Neural progenitor cell (in vitro differentiated cells): ENCODE data around the gene LILRA1. TPM values are rescaled to one million over a fixed set of nuclear protein-coding genes. Genes with fewer than 3 reads are reported as not detected.
"Not testable (repeated sequence)": the region's sequence is repeated elsewhere in the genome, so short reads cannot be mapped to it uniquely, and the experiment has no call there.

Source experiments
- DNase-seq: peaks from one replicate; pipeline ENCODE4 v3.0.0-alpha.2; 2016; ENCODE audit warnings: low spot score
- H2AFZ ChIP-seq: fragments of 200-600 bp; sonication (generic); replicated peaks from 2 replicates; pipeline ENCODE4 v1.6.1; 2016; ENCODE audit warnings: antibody characterized with exemption
- H3F3A ChIP-seq: fragments of 200-600 bp; sonication (generic); 2 replicates; pipeline ENCODE4 v1.6.1; 2016; ENCODE audit warnings: antibody characterized with exemption, low read depth
- H3K27ac ChIP-seq: fragments of 200-600 bp; sonication (generic); 2 replicates; pipeline ENCODE4 v1.5.1; 2016; ENCODE audit warnings: mild to moderate bottlenecking
- H3K27me3 ChIP-seq: fragments of 200-600 bp; sonication (generic); 2 replicates; pipeline ENCODE4 v1.6.1; 2016; ENCODE audit warnings: mild to moderate bottlenecking, moderate library complexity
- H3K36me3 ChIP-seq: fragments of 200-600 bp; sonication (generic); 2 replicates; pipeline ENCODE4 v1.5.1; 2016
- H3K4me1 ChIP-seq: fragments of 200-600 bp; sonication (generic); 2 replicates; pipeline ENCODE4 v1.6.1; 2016; ENCODE audit warnings: mixed run types
- H3K4me2 ChIP-seq: fragments of 200-600 bp; sonication (generic); 2 replicates; pipeline ENCODE4 v1.6.1; 2016
- H3K4me3 ChIP-seq: fragments of 200-600 bp; sonication (generic); 2 replicates; pipeline ENCODE4 v1.5.1; 2016
- H3K79me2 ChIP-seq: fragments of 200-600 bp; sonication (generic); 2 replicates; pipeline ENCODE4 v1.6.1; 2016; ENCODE audit warnings: low read depth
- H3K9ac ChIP-seq: fragments of 200-600 bp; sonication (generic); 2 replicates; pipeline ENCODE4 v1.6.1; 2016
- H3K9me3 ChIP-seq: fragments of 200-600 bp; sonication (generic); 2 replicates; pipeline ENCODE4 v1.5.1; 2016; ENCODE audit warnings: low read depth
- H4K20me1 ChIP-seq: fragments of 200-600 bp; sonication (generic); 2 replicates; pipeline ENCODE4 v1.6.1; 2016; ENCODE audit warnings: low read depth
- H3K27ac Mint-ChIP-seq: 3 replicates; pipeline ENCODE4 v1.8.0; 2021; ENCODE audit warnings: mixed read lengths
- H3K27me3 Mint-ChIP-seq: 2 replicates; pipeline ENCODE4 v1.8.0; 2022; ENCODE audit warnings: low read depth, mild to moderate bottlenecking, inconsistent platforms, moderate library complexity, mixed read lengths; ENCODE audit not compliant: insufficient read depth
- H3K36me3 Mint-ChIP-seq: 3 replicates; pipeline ENCODE4 v1.8.0; 2021; ENCODE audit warnings: mixed read lengths
- H3K4me1 Mint-ChIP-seq: 3 replicates; pipeline ENCODE4 v1.8.0; 2021; ENCODE audit warnings: mixed read lengths
- H3K4me3 Mint-ChIP-seq: 3 replicates; pipeline ENCODE4 v1.8.0; 2021; ENCODE audit warnings: mild to moderate bottlenecking, moderate library complexity, mixed read lengths
- H3K9me3 Mint-ChIP-seq: 3 replicates; pipeline ENCODE4 v1.8.0; 2020; ENCODE audit warnings: mixed read lengths
- EZH2 ChIP-seq: fragments of 200-600 bp; sonication (generic); IDR thresholded peaks from 2 replicates; pipeline ENCODE4 v1.6.1; 2017; ENCODE audit warnings: antibody characterized with exemption, mild to moderate bottlenecking, moderate library complexity
- EZH2phosphoT487 ChIP-seq: fragments of 200-600 bp; sonication (generic); IDR thresholded peaks from 2 replicates; pipeline ENCODE4 v1.6.1; 2017; ENCODE audit warnings: antibody characterized with exemption
- total RNA-seq: library from RNA; depleted of rRNA; stranded (reverse); fragments of >200 nt; gene quantifications from 2 replicates; pipeline ENCODE4 v1.2.3, GENCODE V29; 2015; ENCODE audit warnings: low replicate concordance
- TF ChIP-seq, protein P1 (sequence below): fragments of 200-600 bp; sonication (generic); IDR thresholded peaks from 2 replicates; pipeline ENCODE4 v1.5.1; 2017; ENCODE audit warnings: antibody characterized with exemption, mild to moderate bottlenecking

LILRA1 gene
- total RNA-seq, 1 donor from 2014 or later: not detected

DNA sequence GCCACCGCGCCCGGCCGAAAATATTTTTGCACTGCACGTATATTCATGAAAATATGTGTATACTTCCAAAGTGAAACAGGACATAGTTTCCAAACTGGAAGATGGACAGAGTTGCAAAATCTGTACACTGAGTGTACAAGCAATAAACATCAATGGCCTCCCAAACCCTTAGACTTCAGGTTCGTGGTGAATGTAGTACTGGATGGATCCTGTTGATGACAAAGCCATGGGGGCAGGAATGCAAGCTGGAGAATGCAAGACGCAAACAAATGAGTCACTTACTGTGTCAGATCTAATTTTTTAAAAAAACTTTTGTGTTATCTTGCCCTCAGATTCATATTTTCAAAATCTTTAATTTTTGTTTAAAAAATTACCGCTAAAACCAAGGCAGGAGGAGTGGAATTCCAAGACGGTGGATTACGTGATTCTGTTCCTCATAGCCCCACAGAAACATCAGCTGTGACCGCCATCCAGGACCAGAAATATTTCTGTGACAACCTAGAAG lies 32.5 kb upstream of the LILRA1 start:
- Histone ChIP-seq H3K4me1 (no peaks in the 10 kb centered on the region), H3K4me3 (no peak overlapping the region), H3K79me2 (no peaks in the 10 kb centered on the region), H2AFZ (no peak overlapping the region), H3K9ac (no peak overlapping the region), H3K9me3 (peaks cover 12% of the 10 kb centered on the region), H4K20me1 (no peaks in the 10 kb centered on the region), H3K4me2 (no peak overlapping the region), H3K27ac (no peak overlapping the region), H3F3A (no peaks in the 10 kb centered on the region), H3K27me3 (no peaks in the 10 kb centered on the region), H3K36me3 (no peaks in the 10 kb centered on the region)
- Mint-ChIP-seq H3K4me1 (no peaks in the 10 kb centered on the region), H3K27ac (no peak overlapping the region), H3K4me3 (no peak overlapping the region), H3K36me3 (no peaks in the 10 kb centered on the region), H3K9me3 (peaks cover 4% of the 10 kb centered on the region), H3K27me3 (peaks cover 2% of the 10 kb centered on the region)
- DNase-seq: no peak
- TF ChIP-seq, protein P1, sequence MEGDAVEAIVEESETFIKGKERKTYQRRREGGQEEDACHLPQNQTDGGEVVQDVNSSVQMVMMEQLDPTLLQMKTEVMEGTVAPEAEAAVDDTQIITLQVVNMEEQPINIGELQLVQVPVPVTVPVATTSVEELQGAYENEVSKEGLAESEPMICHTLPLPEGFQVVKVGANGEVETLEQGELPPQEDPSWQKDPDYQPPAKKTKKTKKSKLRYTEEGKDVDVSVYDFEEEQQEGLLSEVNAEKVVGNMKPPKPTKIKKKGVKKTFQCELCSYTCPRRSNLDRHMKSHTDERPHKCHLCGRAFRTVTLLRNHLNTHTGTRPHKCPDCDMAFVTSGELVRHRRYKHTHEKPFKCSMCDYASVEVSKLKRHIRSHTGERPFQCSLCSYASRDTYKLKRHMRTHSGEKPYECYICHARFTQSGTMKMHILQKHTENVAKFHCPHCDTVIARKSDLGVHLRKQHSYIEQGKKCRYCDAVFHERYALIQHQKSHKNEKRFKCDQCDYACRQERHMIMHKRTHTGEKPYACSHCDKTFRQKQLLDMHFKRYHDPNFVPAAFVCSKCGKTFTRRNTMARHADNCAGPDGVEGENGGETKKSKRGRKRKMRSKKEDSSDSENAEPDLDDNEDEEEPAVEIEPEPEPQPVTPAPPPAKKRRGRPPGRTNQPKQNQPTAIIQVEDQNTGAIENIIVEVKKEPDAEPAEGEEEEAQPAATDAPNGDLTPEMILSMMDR: no peak
- no peak for TF ChIP-seq EZH2phosphoT487
- no peak for TF ChIP-seq EZH2

GRCh38 chr19:54561840-54562239 lies 31.6 kb upstream of the LILRA1 start:
- Histone ChIP-seq H3K4me1 (no peaks in the 10 kb centered on the region), H4K20me1 (no peaks in the 10 kb centered on the region), H3K79me2 (no peaks in the 10 kb centered on the region), H3K9ac (no peak overlapping the region), H3K9me3 (peaks cover 12% of the 10 kb centered on the region), H3K4me3 (no peak overlapping the region), H2AFZ (no peak overlapping the region), H3K4me2 (no peak overlapping the region), H3K27ac (no peak overlapping the region), H3K27me3 (no peaks in the 10 kb centered on the region), H3K36me3 (no peaks in the 10 kb centered on the region), H3F3A (no peaks in the 10 kb centered on the region)
- no peak overlapping the region for H3K27ac Mint-ChIP-seq
- no peak for DNase-seq
- no peaks in the 10 kb centered on the region for H3K36me3 Mint-ChIP-seq
- peaks cover 4% of the 10 kb centered on the region for H3K9me3 Mint-ChIP-seq
- peaks cover 2% of the 10 kb centered on the region for H3K27me3 Mint-ChIP-seq
- TF ChIP-seq, protein P1: no peak
- TF ChIP-seq EZH2 (no peak), EZH2phosphoT487 (no peak)
- no peaks in the 10 kb centered on the region for H3K4me1 Mint-ChIP-seq
- no peak overlapping the region for H3K4me3 Mint-ChIP-seq

GRCh38 chr19:54563206-54563605 lies 30.2 kb upstream of the LILRA1 start:
- H3K27ac ChIP-seq, H4K20me1 ChIP-seq, H3F3A ChIP-seq, H3K4me3 Mint-ChIP-seq, DNase-seq, H3K9ac ChIP-seq, H3K4me2 ChIP-seq, H3K4me1 ChIP-seq, H3K36me3 ChIP-seq, H3K4me1 Mint-ChIP-seq, H3K4me3 ChIP-seq, H3K27ac Mint-ChIP-seq, H3K27me3 ChIP-seq, H2AFZ ChIP-seq, H3K36me3 Mint-ChIP-seq, H3K27me3 Mint-ChIP-seq, H3K79me2 ChIP-seq, H3K9me3 Mint-ChIP-seq: not testable (repeated sequence)
- peaks cover 17% of the 10 kb centered on the region for H3K9me3 ChIP-seq

DNA sequence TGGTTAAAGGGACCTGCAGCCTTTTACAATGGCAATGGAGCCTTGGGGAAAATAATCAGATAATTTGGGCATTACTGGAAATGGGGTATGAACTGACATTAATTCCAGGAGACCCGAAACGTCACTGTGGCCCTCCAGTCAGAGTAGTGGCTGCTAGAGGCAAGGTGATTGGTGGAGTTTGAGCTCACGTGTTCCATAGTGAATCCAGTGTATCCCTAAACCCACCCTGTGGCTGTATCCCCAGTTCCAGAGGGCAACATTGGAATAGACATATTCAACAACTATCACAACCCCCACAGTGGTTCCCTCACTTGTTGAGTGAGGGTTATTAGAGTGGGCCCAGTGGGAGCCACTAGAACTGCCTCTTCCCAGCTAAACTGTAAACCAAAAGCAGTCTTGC lies 23.1 kb upstream of the LILRA1 start:
- TF ChIP-seq, protein P1: no peak
- no peak for TF ChIP-seq EZH2phosphoT487
- no peak for TF ChIP-seq EZH2
- H4K20me1 ChIP-seq: no peaks in the 10 kb centered on the region
- H3K4me2 ChIP-seq: no peak overlapping the region
- H3K4me1 Mint-ChIP-seq: no peaks in the 10 kb centered on the region
- no peak overlapping the region for H2AFZ ChIP-seq
- H3K9me3 Mint-ChIP-seq: peaks cover 24% of the 10 kb centered on the region
- H3K36me3 ChIP-seq: no peaks in the 10 kb centered on the region
- no peak overlapping the region for H3K4me3 Mint-ChIP-seq
- peaks cover 6% of the 10 kb centered on the region for H3K27me3 Mint-ChIP-seq
- no peaks in the 10 kb centered on the region for H3K27me3 ChIP-seq
- no peak overlapping the region for H3K27ac ChIP-seq
- H3K4me1 ChIP-seq: no peaks in the 10 kb centered on the region
- H3K4me3 ChIP-seq: no peak overlapping the region
- H3K27ac Mint-ChIP-seq: no peak overlapping the region
- no peaks in the 10 kb centered on the region for H3K36me3 Mint-ChIP-seq
- H3K9ac ChIP-seq: no peak overlapping the region
- H3F3A ChIP-seq: no peaks in the 10 kb centered on the region
- H3K9me3 ChIP-seq: peaks cover 10% of the 10 kb centered on the region
- no peaks in the 10 kb centered on the region for H3K79me2 ChIP-seq
- no peak for DNase-seq

GRCh38 chr19:54571715-54572615 lies 21.5 kb upstream of the LILRA1 start:
- peaks cover 31% of the 10 kb centered on the region for H3K9me3 Mint-ChIP-seq
- not testable (repeated sequence) for H3K27ac Mint-ChIP-seq, H3K4me3 ChIP-seq, H3K4me3 Mint-ChIP-seq, H3K27me3 Mint-ChIP-seq, H3K36me3 Mint-ChIP-seq, H3K27ac ChIP-seq, H2AFZ ChIP-seq, H3K4me1 ChIP-seq, H3F3A ChIP-seq, H3K27me3 ChIP-seq, H3K4me1 Mint-ChIP-seq, H3K79me2 ChIP-seq, H3K36me3 ChIP-seq, H4K20me1 ChIP-seq, DNase-seq, H3K9ac ChIP-seq, H3K9me3 ChIP-seq, H3K4me2 ChIP-seq
